ENCODE data around the gene IPMK.
A peak's percentile ranks its signal among the peaks of the same experiment; 100 is the strongest.

IPMK gene

DNA sequence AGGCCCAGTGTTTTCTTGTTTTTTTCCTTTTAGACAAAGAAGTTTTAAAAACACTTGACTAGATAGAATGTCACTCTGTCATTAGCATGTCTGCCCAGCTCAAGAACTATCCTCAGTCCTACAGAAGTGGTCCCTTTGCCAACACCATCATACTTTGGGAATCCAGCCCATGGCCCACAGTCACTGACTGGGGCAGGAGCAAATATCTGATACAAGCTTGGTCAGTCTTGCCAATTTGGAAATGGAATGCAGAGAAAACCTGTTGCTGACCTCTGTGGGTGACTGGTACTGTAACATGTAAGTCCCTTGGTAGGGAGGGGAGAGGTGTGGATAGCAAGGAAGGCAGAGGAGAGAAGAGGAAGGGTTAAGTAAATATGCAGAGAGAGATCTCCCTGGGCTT, 47.8 kb downstream of the IPMK start:
- ATAC-seq (no peak), DNase-seq (no peak)
- no peaks in the 10 kb centered on the region for H3K9me3 Mint-ChIP-seq
- no peak overlapping the region for H3K4me3 Mint-ChIP-seq
- no peaks in the 10 kb centered on the region for H3K27me3 Mint-ChIP-seq
- H3K4me1 Mint-ChIP-seq: no peaks in the 10 kb centered on the region
- H3K36me3 Mint-ChIP-seq (ENCODE audit: low read depth): peaks cover 22% of the 10 kb centered on the region
- no peak overlapping the region for H3K27ac Mint-ChIP-seq

DNA sequence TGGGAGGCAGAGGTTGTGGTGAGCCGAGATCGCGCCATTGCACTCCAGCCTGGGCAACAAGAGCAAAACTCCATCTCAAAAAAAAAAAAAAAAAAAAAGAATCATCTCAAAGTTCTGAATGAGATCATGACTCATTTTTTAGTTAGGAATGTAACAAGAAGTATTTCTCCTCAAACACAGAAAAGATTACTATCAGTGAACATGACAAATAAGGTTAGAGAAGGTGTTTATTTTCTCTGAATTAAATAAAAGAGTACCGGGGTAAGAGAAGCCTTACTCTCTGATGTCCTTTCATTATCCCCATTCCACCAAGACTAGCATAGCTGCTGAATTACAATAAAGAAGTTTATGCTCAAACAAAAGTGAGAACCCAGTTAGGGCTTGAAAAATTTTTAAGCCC, 50.1 kb downstream of the IPMK start:
- H3K4me1 Mint-ChIP-seq: peaks cover 9% of the 10 kb centered on the region
- ATAC-seq: no peak
- no peak for DNase-seq
- H3K27ac Mint-ChIP-seq: no peak overlapping the region
- no peaks in the 10 kb centered on the region for H3K9me3 Mint-ChIP-seq
- no peaks in the 10 kb centered on the region for H3K27me3 Mint-ChIP-seq
- H3K36me3 Mint-ChIP-seq (ENCODE audit: low read depth): peaks cover 29% of the 10 kb centered on the region
- H3K4me3 Mint-ChIP-seq: no peak overlapping the region

DNA sequence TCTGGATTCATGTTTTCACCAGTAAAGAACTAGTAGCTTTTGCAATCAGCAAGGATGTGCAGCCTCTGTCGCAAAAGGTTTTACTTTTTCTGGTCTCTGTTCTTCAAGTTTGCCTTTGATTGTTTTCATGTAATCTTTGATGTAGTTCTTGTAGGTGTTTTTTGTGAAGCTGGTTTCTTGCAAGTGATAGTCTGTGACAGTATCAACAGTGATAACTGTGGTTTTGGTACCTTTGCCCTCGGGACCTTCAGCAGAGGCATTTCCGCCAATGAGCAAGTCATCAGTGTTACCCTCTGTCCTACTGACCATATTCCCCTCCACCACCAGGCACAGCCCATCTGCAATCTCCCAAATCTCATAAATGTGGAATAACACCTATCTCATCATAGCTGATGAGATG, 55.1 kb downstream of the IPMK start:
- H3K36me3 Mint-ChIP-seq (ENCODE audit: low read depth): peaks cover 49% of the 10 kb centered on the region
- H3K4me3 Mint-ChIP-seq: no peak overlapping the region
- ATAC-seq (no peak), DNase-seq (no peak)
- no peaks in the 10 kb centered on the region for H3K27me3 Mint-ChIP-seq
- peak overlapping the region; percentile 4 for H3K27ac Mint-ChIP-seq
- no peaks in the 10 kb centered on the region for H3K9me3 Mint-ChIP-seq
- H3K4me1 Mint-ChIP-seq: peaks cover 16% of the 10 kb centered on the region

DNA sequence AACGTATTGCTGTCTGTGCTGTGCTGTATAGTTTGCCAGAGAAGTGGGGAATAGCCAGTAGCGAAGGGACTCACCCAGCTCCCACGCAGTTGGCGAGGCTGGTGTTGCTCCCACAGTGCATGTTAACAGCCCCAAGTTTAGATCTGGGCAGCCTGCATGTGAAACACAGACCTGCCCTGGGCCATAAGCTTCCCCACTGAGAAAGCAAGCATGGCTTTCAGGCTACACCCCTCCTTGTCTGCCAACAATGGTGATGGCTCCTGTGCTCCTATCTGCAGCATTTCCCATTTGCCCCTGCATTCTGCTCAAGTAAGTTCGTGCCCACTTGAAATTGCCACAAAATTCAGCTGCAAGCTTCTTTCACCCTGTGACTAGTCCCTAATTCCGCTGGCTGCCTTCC, 57.5 kb downstream of the IPMK start:
- H3K36me3 Mint-ChIP-seq (ENCODE audit: low read depth): peaks cover 52% of the 10 kb centered on the region
- H3K4me3 Mint-ChIP-seq: no peak overlapping the region
- no peak overlapping the region for H3K27ac Mint-ChIP-seq

DNA sequence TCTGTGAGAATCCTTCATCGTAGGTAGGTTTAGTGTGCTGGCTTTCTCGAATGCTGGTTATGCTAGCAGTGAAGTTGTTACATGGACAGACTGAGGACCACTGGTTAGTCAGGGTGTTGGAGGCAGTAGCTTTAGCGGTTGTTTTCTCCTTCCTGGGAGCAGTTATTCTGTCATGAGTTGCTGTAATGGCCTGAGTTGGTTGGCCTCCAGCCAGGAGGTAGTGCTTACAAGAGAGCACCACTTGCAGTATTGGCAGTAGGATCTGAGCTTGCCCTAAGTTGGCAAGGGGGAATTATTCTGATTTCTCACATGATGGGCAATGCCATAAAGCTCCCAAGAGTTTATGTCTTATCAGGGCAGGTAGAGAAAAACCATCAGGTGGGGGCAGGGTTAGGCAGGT, 58.0 kb downstream of the IPMK start:
- ATAC-seq (no peak), DNase-seq (no peak)
- H3K36me3 Mint-ChIP-seq (ENCODE audit: low read depth): peaks cover 48% of the 10 kb centered on the region
- no peaks in the 10 kb centered on the region for H3K27me3 Mint-ChIP-seq
- H3K4me1 Mint-ChIP-seq: peaks cover 14% of the 10 kb centered on the region
- H3K4me3 Mint-ChIP-seq: no peak overlapping the region
- H3K27ac Mint-ChIP-seq: no peak overlapping the region
- no peaks in the 10 kb centered on the region for H3K9me3 Mint-ChIP-seq

More for the DNA sequence above, 57.5 kb downstream of the IPMK start:
- H3K4me1 Mint-ChIP-seq: peaks cover 16% of the 10 kb centered on the region
- ATAC-seq (no peak), DNase-seq (no peak)
- no peaks in the 10 kb centered on the region for H3K9me3 Mint-ChIP-seq
- no peaks in the 10 kb centered on the region for H3K27me3 Mint-ChIP-seq

DNA sequence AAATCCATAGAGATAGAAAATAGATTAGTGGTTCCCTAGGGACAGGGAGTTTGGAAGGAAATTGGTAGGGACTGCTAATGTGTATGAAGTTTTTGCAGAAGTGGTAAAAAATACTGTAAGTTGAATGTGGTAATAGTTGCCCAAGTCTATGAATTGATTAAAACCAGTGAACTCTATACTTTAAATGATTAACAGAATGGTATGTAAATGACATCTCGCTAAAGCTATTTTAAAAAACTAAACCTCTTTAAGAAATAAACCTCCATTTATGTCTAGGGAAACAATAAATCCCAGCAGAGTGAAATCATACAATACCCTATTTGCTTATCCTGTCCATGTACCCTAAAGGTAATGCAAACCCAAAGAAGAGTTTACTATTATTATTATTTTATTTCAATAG, 61.4 kb downstream of the IPMK start:
- Mint-ChIP-seq H3K27me3 (no peaks in the 10 kb centered on the region), H3K4me3 (no peak overlapping the region), H3K27ac (no peak overlapping the region), H3K9me3 (no peaks in the 10 kb centered on the region), H3K36me3 (ENCODE audit: low read depth) (peaks cover 36% of the 10 kb centered on the region), H3K4me1 (peaks cover 1% of the 10 kb centered on the region)
- ATAC-seq (no peak), DNase-seq (no peak)

DNA sequence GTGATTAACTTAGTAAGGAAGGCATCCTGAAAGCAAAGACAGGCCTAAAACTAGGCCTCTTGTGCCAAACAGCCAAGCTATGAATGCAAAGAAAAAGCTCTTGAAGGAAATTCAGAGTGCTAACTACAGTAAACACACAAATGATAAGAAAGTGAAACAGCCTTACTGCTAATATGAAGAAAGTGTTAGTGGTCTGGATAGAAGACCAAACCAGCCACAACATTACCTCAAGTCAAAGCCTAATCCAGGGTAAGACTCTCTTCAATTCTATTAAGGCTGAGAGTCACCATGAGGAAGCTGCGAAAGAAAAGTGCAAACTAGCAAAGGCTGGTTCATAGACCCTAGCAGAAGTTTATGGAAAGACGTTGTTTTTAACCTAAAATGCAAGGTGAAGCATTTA, 66.0 kb downstream of the IPMK start:
- H3K9me3 Mint-ChIP-seq: no peaks in the 10 kb centered on the region
- H3K4me3 Mint-ChIP-seq: no peak overlapping the region
- DNase-seq: no peak
- peaks cover 1% of the 10 kb centered on the region for H3K4me1 Mint-ChIP-seq
- H3K36me3 Mint-ChIP-seq (ENCODE audit: low read depth): peaks cover 18% of the 10 kb centered on the region
- no peak overlapping the region for H3K27ac Mint-ChIP-seq
- H3K27me3 Mint-ChIP-seq: no peaks in the 10 kb centered on the region
- ATAC-seq: no peak

DNA sequence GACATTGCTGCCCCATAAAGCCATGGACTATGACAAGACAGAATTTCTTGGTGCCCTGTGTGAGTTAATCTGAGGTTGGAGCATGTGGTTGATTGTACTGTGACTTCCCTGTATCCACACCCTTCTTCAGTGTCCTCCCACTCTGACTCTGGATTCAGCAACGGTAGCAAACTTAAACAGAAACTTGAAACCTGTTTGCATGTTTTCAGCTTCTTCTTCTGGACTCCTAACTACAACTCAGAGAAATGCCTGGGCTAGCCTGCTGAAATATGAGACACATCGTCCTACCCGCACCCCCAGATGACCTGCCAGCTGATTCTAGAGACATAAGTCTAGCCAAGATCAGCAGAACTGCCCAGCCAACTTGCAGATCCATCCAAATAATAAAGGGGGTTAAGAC, 78.4 kb downstream of the IPMK start:
- Mint-ChIP-seq H3K27ac (no peak overlapping the region), H3K27me3 (peaks cover 8% of the 10 kb centered on the region), H3K9me3 (no peaks in the 10 kb centered on the region), H3K4me1 (no peaks in the 10 kb centered on the region), H3K36me3 (ENCODE audit: low read depth) (no peaks in the 10 kb centered on the region), H3K4me3 (no peak overlapping the region)
- no peak for ATAC-seq
- DNase-seq: no peak

DNA sequence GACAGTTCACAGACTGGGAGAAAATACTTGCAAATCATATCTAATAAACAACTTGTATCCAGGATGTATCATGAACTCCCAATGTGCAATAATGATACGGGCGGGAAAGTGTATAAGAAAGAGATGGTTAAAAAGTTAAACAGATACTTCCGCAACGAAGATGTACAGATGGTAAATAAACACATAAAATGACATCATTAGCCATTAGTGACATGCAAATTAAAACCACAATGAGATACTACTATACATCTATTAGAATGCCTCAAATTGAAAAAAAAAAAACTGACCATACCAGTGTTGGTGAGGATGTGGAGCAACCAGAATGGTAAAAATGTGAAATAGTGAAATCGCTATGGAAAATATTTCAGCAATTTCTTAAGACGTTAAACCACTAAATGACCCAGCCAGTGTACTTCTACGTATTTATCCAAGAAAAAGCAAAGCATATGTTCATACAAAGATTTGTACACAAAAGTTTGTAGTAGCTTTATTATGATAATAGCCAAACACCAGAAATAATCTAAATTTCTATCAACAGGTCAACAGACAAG, 83.5 kb downstream of the IPMK start:
- Mint-ChIP-seq H3K27me3 (peaks cover 8% of the 10 kb centered on the region), H3K27ac (no peak overlapping the region), H3K4me1 (no peaks in the 10 kb centered on the region), H3K4me3 (no peak overlapping the region), H3K36me3 (ENCODE audit: low read depth) (no peaks in the 10 kb centered on the region), H3K9me3 (no peaks in the 10 kb centered on the region)
- no peak for ATAC-seq
- no peak for DNase-seq

DNA sequence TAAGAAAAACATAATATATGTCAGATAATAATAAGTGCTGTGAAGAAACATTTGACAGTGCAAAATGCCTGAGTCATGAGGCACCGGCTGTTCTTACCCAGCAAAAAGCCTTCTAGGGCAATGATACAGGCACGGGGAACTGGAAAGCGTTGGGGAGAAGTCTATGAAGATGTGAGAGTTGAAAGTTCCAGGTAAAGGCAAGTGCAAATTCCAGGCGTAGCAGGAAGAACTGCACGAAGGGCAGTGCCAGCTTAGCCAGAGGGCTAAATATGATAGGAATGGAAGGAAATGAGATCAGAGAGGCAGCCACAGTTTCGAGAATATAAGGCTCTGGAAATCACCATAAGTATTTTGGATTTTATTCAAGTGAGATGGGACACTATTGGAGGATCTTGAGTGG, 87.0 kb downstream of the IPMK start:
- Mint-ChIP-seq H3K36me3 (ENCODE audit: low read depth) (no peaks in the 10 kb centered on the region), H3K4me3 (no peak overlapping the region), H3K9me3 (no peaks in the 10 kb centered on the region), H3K27ac (no peak overlapping the region), H3K27me3 (peaks cover 6% of the 10 kb centered on the region), H3K4me1 (no peaks in the 10 kb centered on the region)
- ATAC-seq: no peak
- DNase-seq: no peak

DNA sequence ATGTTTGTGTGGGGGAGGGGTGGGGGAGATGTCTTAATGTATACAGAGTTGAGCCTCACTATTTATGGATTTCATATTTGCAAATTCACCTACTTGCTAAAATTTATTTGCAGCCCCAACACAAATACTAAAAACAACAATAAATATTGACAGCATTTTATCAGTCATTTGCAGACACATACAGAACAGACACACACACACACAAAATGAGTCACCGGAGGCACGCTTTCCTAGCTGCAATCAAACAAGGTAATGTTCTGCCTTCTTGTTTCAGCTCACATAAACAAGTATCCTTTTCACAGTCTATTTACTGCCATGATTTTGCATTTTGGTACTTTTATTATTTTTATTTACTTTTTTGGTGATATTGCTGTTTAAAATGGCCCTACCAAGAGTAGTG, 88.5 kb downstream of the IPMK start:
- H3K4me1 Mint-ChIP-seq: no peaks in the 10 kb centered on the region
- no peaks in the 10 kb centered on the region for H3K36me3 Mint-ChIP-seq (ENCODE audit: low read depth)
- no peak overlapping the region for H3K27ac Mint-ChIP-seq
- H3K4me3 Mint-ChIP-seq: no peak overlapping the region
- DNase-seq (no peak), ATAC-seq (no peak)
- peaks cover 8% of the 10 kb centered on the region for H3K27me3 Mint-ChIP-seq
- H3K9me3 Mint-ChIP-seq: no peaks in the 10 kb centered on the region

DNA sequence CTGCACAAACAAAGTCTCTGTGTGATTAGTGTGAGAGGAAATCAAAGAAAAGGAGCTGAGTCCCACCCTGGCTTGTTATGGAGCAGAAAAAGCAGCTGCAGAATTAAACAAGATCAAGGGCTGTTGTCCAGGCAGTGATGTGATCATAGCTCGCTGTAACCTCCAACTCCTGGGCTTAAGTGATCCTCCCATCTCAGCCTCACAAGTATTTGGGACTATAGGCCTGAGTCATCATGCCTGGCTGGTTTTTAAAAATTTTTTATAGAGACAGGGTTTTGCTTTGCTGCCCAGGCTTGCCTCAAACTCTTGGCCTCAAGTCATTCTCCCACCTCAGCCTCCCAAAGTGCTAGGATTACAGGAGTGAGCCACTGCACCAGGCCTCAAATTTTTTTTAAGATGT, 88.9 kb downstream of the IPMK start:
- ATAC-seq: no peak
- Mint-ChIP-seq H3K36me3 (ENCODE audit: low read depth) (no peaks in the 10 kb centered on the region), H3K4me3 (no peak overlapping the region)

DNA sequence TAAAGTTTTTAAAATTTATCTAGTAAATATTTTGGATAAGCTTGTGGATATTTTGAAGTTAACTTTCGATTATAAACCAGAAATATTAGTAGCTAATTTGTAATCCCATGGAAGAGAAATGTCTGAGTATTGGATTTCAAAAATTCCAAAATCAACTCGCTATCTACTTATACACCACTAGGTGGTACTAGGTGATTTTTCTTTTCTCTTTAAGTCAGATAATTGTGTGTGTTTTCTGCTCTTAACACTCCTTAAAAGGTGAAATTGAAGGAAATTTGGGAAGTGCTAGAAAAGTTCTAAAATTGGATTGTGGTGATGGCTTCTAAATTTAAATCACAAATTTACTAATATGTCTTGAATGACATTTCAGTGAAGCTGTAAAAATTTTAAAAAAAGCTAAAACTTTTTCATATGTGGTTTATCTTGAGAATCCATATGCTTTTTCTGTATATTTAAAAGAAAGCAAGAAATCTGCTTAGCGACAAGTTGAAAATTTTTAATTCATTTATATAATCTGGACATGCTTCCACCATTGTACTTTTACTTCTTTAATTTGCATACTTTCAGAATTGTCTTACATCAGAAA, 90.2 kb downstream of the IPMK start:
- ATAC-seq (no peak), DNase-seq (no peak)
- H3K9me3 Mint-ChIP-seq: no peaks in the 10 kb centered on the region
- H3K36me3 Mint-ChIP-seq (ENCODE audit: low read depth): no peaks in the 10 kb centered on the region
- H3K27ac Mint-ChIP-seq: no peak overlapping the region
- H3K4me1 Mint-ChIP-seq: no peaks in the 10 kb centered on the region
- no peak overlapping the region for H3K4me3 Mint-ChIP-seq
- peaks cover 10% of the 10 kb centered on the region for H3K27me3 Mint-ChIP-seq

More for the DNA sequence above, 88.9 kb downstream of the IPMK start:
- no peaks in the 10 kb centered on the region for H3K9me3 Mint-ChIP-seq
- no peak overlapping the region for H3K27ac Mint-ChIP-seq
- peaks cover 10% of the 10 kb centered on the region for H3K27me3 Mint-ChIP-seq
- DNase-seq: no peak
- H3K4me1 Mint-ChIP-seq: no peaks in the 10 kb centered on the region

DNA sequence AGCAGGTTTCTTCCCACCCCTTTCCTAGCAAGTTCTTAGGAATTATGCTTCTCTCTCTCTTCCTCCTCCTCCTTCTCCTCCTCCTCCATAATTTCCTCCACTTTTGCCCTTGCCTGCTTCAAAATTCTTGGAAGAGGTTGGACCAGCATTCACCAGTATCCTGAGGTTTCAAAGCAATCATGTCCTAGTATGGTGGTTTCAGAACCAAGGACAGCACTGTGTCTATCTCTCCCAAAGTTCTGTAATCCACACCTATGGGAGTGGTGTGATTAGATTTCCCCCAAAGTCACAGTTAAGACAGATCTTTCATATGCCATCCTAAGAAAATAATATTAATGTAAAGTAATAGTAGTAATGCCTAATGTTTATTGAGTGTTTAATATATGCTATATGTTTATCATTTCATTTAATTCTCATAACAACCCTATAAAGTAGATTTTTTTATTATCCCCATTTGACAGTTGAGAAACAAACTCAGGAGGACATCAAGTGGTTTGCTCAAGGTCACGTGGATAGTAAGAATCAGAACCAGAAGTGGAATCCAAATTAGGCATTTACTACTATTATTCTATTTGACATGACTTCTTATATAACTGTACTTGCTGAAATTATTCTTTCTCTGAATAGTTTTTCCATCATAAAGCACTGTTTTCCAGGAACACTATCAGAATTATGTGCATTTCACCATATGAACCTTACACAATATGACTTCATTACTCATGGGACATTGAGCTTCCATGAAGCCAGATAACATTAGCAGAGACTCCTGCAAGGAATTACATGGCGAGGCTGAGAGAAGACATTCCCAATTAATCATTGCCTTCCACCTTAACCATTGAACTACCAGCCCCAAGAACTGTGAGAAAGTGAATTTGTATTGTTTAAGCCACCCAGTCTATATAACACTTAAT, 91.4 kb downstream of the IPMK start:
- ATAC-seq (no peak), DNase-seq (no peak)
- Mint-ChIP-seq H3K9me3 (no peaks in the 10 kb centered on the region), H3K36me3 (ENCODE audit: low read depth) (no peaks in the 10 kb centered on the region), H3K4me1 (no peaks in the 10 kb centered on the region), H3K27ac (no peak overlapping the region), H3K27me3 (peaks cover 10% of the 10 kb centered on the region), H3K4me3 (no peak overlapping the region)

DNA sequence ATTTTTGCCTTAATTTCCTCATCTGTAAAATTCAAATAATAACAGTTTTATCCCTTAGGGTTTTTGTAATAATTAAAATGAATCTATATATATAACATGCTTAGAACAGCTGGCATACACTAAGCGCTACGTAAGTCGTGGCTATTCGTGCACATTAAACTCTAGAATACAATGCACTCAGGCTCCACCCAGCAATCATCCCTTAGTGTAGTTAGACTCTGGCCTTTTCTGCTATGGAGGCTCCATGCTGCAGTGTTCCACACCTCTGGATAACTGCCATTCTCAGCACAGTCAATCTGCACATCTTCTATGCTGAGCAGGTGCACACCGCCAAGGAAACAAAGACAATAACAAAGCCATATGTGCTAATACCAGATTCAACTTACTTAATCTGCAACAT, 92.9 kb downstream of the IPMK start:
- no peaks in the 10 kb centered on the region for H3K36me3 Mint-ChIP-seq (ENCODE audit: low read depth)
- H3K4me1 Mint-ChIP-seq: no peaks in the 10 kb centered on the region
- H3K9me3 Mint-ChIP-seq: no peaks in the 10 kb centered on the region

More for the DNA sequence above, 92.9 kb downstream of the IPMK start:
- Mint-ChIP-seq H3K27ac (no peak overlapping the region), H3K27me3 (peaks cover 10% of the 10 kb centered on the region), H3K4me3 (no peak overlapping the region)
- DNase-seq: no peak
- no peak for ATAC-seq

All from activated naive CD8-positive, alpha-beta T cell treated with anti-CD3 and anti-CD28 coated beads, Interleukin-2, amount 50 U/mL, for 24 hours (primary cell).